Endothelial cell of umbilical vein (primary cell): ENCODE results near the gene CDC42BPB. TPM values are rescaled to one million over a fixed set of nuclear protein-coding genes. Genes with fewer than 3 reads are reported as not detected.

ENCODE experiments used
- BruUV-seq: library from RNA; stranded (reverse); fragments of 400-500 nt; replicated peaks from 2 replicates; lab custom pipeline; 2021; lab: Mats Ljungman, UMichigan
- CTCF ChIA-PET: fragments of 300-600, 350-600 bp; sonication (Branson Sonifier 250); formaldehyde crosslinking; loops from one replicate; lab custom pipeline; 2021; ENCODE audit warnings: antibody characterized with exemption, inconsistent platforms; lab: Charles Lee
- POLR2A ChIA-PET: fragments of 300-600, 350-600 bp; sonication (Branson Sonifier 250); formaldehyde crosslinking; loops from one replicate; lab custom pipeline; 2021; ENCODE audit warnings: antibody characterized with exemption, inconsistent platforms; lab: Charles Lee
- DNase-seq: peaks from one replicate; pipeline ENCODE4 v3.0.0-alpha.2; 2011; ENCODE audit warnings: low read depth, low spot score
- FAIRE-seq: peaks from 2 replicates; lab custom pipeline; 2011; peaks lifted over from hg19 to GRCh38; lab: Jason Lieb, UNC
- H2AFZ ChIP-seq: 2 replicates; pipeline ENCODE4 v1.6.0; 2012; ENCODE audit warnings: low read depth, low read length, control low read depth, inconsistent platforms
- H3K27ac ChIP-seq: 2 replicates; pipeline ENCODE4 v1.5.1; 2011; ENCODE audit warnings: low read depth, mild to moderate bottlenecking, control low read depth, low read length, moderate library complexity; ENCODE audit not compliant: insufficient read depth
- H3K27me3 ChIP-seq, 2 experiments: 2 replicates each; pipeline versions ENCODE4 v1.6.0 to v1.6.1; 2011; ENCODE audit warnings: low read length in 2 of 2, mixed read lengths in 1 of 2; ENCODE audit not compliant: control insufficient read depth in 2 of 2, insufficient read depth in 2 of 2
- H3K36me3 ChIP-seq, 2 experiments: 2 replicates in 1 of 2; 3 replicates in 1 of 2; pipeline ENCODE4 v1.5.1; 2011; ENCODE audit warnings: low read length in 2 of 2, mild to moderate bottlenecking in 1 of 2, moderate library complexity in 1 of 2; ENCODE audit not compliant: control insufficient read depth in 2 of 2, insufficient read depth in 2 of 2; ENCODE audit errors: extremely low read depth in 1 of 2
- H3K4me1 ChIP-seq: 3 replicates; pipeline ENCODE4 v1.5.1; 2011; ENCODE audit warnings: mild to moderate bottlenecking, low read length; ENCODE audit not compliant: control insufficient read depth, insufficient read depth; ENCODE audit errors: extremely low read depth
- H3K4me2 ChIP-seq: 2 replicates; pipeline ENCODE4 v1.6.1; 2011; ENCODE audit warnings: low read length, control low read depth, mixed read lengths; ENCODE audit not compliant: insufficient read depth
- H3K4me3 ChIP-seq, 3 experiments: fragments of 200-600 bp in 1 of 3; sonication (generic), shearing (Covaris generic) in 1 of 3; replicated peaks in 1 of 3; 2 replicates each; pipeline ENCODE4 v1.5.1; 2011 to 2016; ENCODE audit warnings: control low read depth in 3 of 3, low read length in 3 of 3, mild to moderate bottlenecking in 2 of 3, inconsistent platforms in 1 of 3, low read depth in 1 of 3, moderate library complexity in 1 of 3; ENCODE audit not compliant: insufficient read depth in 1 of 3
- H3K79me2 ChIP-seq: 2 replicates; pipeline ENCODE4 v1.6.0; 2012; ENCODE audit warnings: low read length, inconsistent platforms; ENCODE audit not compliant: control insufficient read depth, insufficient read depth
- H3K9ac ChIP-seq: replicated peaks from 2 replicates; pipeline ENCODE3; 2011; ENCODE audit warnings: low read length, control low read depth; ENCODE audit not compliant: insufficient read depth; ENCODE audit errors: extremely low read depth
- H3K9me1 ChIP-seq: replicated peaks from 3 replicates; pipeline ENCODE4 v1.6.0; 2011; ENCODE audit warnings: mild to moderate bottlenecking, low read length; ENCODE audit not compliant: control insufficient read depth, insufficient read depth; ENCODE audit errors: extremely low read depth
- H3K9me3 ChIP-seq: replicated peaks from 2 replicates; pipeline ENCODE4 v1.5.1; 2012; ENCODE audit warnings: low read length, inconsistent platforms; ENCODE audit not compliant: control insufficient read depth, insufficient read depth
- H4K20me1 ChIP-seq: replicated peaks from 2 replicates; pipeline ENCODE3; 2011; ENCODE audit warnings: mild to moderate bottlenecking, low read length; ENCODE audit not compliant: control insufficient read depth, insufficient read depth; ENCODE audit errors: extremely low read depth
- EZH2 ChIP-seq: IDR thresholded peaks from 2 replicates; pipeline ENCODE4 v1.6.1; 2012; ENCODE audit warnings: borderline replicate concordance, low read depth, mild to moderate bottlenecking, moderate library complexity, low read length, inconsistent platforms; ENCODE audit not compliant: severe bottlenecking
- MAX ChIP-seq: IDR thresholded peaks from 2 replicates; pipeline ENCODE4 v1.6.1; 2011; ENCODE audit not compliant: insufficient read depth, insufficient read length
- dilution Hi-C: fragments of 300-500 bp; cut with MboI; formaldehyde crosslinking; loops from one replicate; pipeline ENCODE4 v1.15.0; 2019; ENCODE audit warnings: low sequenced_read_pairs; ENCODE audit not compliant: extremely low pct_ligation_motif_present
- intact Hi-C: fragments of 100-400 bp; cut with micrococcal nuclease; formaldehyde crosslinking; loops from one replicate; pipeline ENCODE4 v1.10.0; 2022
- polyA plus RNA-seq, 4 experiments: library from polyadenylated mRNA; depleted of rRNA in 3 of 4; stranded (reverse) in 3 of 4; unstranded in 1 of 4; fragments of >200 nt; gene quantifications; 2 replicates each; pipeline versions ENCODE4 v1.2.1 to v1.2.3, GENCODE V29; 2011 to 2012; ENCODE audit warnings: missing spikeins in 1 of 4
- total RNA-seq: library from RNA; stranded (reverse); gene quantifications from 2 replicates; pipeline ENCODE4 v1.2.3, GENCODE V29; 2021

Gene CDC42BPB
- total and polyA plus RNA-seq, 2 donors (not counting 3 experiments of a cell fraction or from before 2014, with no cell fraction given) = 82.6 to 131 TPM

DNA sequence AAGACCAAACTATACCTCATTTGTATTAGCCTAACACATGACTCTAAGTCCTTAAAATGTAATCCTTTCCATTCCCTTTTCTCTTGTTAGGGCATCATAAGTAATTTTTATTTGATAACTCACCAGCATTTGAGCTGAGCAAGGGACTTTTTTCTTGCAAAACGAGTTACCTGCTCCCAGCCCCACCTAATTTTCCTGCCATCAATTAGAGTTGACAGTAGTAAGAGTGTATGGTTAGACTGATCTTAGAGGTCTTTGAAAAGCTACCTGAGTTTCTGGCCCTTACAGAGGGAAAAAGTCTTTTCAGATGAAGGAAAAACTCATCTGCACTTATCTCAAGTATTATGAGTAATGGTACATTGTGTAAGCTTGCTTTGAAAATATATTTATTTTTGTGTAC is 168.6 kb downstream of the CDC42BPB start:
- Histone ChIP-seq H3K4me1 (no peaks in the 10 kb centered on the region), H4K20me1 (no peaks in the 10 kb centered on the region), H2AFZ (no peak overlapping the region), H3K4me2 (no peak overlapping the region), H3K9me1 (no peaks in the 10 kb centered on the region), H3K9me3 (no peaks in the 10 kb centered on the region), H3K27ac (no peak overlapping the region), H3K9ac (no peak overlapping the region), H3K79me2 (no peaks in the 10 kb centered on the region), H3K4me3 (no peak overlapping the region), H3K27me3 (no peaks in the 10 kb centered on the region), H3K36me3 (peaks cover 0 to 5% of the 10 kb centered on the region in 2 experiments)
- ChIA-PET CTCF (no interaction called here), POLR2A (no interaction called here)
- no TSS peak for BruUV-seq
- DNase-seq (no peak), FAIRE-seq (no peak)
- dilution Hi-C loops = no loop called here
- intact Hi-C loops = no loop called here
- no peak for TF ChIP-seq MAX

DNA sequence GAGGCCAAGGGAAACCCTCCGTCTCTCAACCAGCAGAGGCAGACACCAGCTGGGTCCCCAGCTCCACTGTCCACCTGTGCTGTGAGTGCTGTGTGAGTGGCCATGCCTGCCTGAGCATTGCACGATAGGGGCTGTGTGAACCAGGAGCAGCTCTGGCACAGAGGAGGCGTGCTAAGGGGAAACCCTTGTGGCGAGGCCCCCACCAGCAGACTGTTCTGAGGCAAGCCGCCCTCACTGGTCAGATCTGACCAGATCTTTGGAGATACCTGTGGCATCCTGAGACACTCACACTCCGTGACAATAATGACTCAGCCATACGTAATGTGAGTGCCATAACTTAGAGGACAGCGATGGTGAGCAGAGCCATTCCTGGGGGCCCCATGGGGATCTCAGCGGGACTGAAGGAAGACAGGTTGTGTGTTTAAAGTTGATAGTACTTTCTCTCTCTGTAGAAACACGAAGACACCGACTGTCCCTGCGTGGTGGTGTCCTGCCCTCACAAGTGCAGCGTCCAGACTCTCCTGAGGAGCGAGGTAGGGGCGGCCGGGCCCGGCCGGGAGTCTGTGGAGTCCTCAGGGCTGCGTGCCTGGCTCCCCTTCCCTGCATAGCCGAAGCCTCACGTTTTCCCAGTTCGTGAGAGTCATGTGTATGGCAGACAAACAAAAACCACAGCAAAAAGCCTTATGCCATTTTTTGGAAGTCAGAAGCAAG is 171.5 kb downstream of the CDC42BPB start:
- no peak overlapping the region for H3K9ac ChIP-seq
- no TSS peak for BruUV-seq
- H3K79me2 ChIP-seq = no peaks in the 10 kb centered on the region
- no peaks in the 10 kb centered on the region for H3K27me3 ChIP-seq
- DNase-seq = no peak
- H3K4me1 ChIP-seq = no peaks in the 10 kb centered on the region
- intact Hi-C loops (no loop called here), dilution Hi-C loops (no loop called here)
- ChIA-PET POLR2A (no interaction called here), CTCF (interaction anchor here (1.2 to 1.7 kb wide), 2 partner anchors 11 to 192 kb away, joined by 3 to 5 read pairs; no protein-coding TSS in a partner anchor)
- H3K4me2 ChIP-seq = no peak overlapping the region
- FAIRE-seq = no peak
- H3K4me3 ChIP-seq = no peak overlapping the region
- H3K9me3 ChIP-seq = no peaks in the 10 kb centered on the region
- no peaks in the 10 kb centered on the region for H3K9me1 ChIP-seq
- no peaks in the 10 kb centered on the region for H4K20me1 ChIP-seq
- TF ChIP-seq EZH2 = no peak
- peaks cover 0 to 1% of the 10 kb centered on the region in 2 experiments for H3K36me3 ChIP-seq
- H3K27ac ChIP-seq = no peak overlapping the region
- H2AFZ ChIP-seq = no peak overlapping the region
